Measurements from ENCODE around the gene PXMP4.

The PXMP4 gene

GRCh38 chr20:33686984-33687366 lies 33.1 kb downstream of the PXMP4 start:
- Histone ChIP-seq H2AFZ (ENCODE audit: low read depth) (peak overlapping the region; percentile 91), H3K4me3 (IDR thresholded peaks at IDR 0.05; ENCODE audit: insufficient read depth, low read depth, low read length) (no peak overlapping the region), H4K20me1 (ENCODE audit: insufficient read depth) (peaks cover 13% of the 10 kb centered on the region), H3K27ac (no peak overlapping the region), H3K36me3 (ENCODE audit: insufficient read depth) (no peaks in the 10 kb centered on the region), H3K79me2 (ENCODE audit: insufficient read depth, low read depth) (peaks cover 36% of the 10 kb centered on the region), H3K9ac (no peak overlapping the region), H3K27me3 (ENCODE audit: insufficient read depth, low read depth) (no peaks in the 10 kb centered on the region), H3K4me2 (peak overlapping the region; percentile 61), H3K4me1 (ENCODE audit: low read depth, poor library complexity, severe bottlenecking) (peaks cover 57% of the 10 kb centered on the region)
- TF ChIP-seq, protein P1, sequence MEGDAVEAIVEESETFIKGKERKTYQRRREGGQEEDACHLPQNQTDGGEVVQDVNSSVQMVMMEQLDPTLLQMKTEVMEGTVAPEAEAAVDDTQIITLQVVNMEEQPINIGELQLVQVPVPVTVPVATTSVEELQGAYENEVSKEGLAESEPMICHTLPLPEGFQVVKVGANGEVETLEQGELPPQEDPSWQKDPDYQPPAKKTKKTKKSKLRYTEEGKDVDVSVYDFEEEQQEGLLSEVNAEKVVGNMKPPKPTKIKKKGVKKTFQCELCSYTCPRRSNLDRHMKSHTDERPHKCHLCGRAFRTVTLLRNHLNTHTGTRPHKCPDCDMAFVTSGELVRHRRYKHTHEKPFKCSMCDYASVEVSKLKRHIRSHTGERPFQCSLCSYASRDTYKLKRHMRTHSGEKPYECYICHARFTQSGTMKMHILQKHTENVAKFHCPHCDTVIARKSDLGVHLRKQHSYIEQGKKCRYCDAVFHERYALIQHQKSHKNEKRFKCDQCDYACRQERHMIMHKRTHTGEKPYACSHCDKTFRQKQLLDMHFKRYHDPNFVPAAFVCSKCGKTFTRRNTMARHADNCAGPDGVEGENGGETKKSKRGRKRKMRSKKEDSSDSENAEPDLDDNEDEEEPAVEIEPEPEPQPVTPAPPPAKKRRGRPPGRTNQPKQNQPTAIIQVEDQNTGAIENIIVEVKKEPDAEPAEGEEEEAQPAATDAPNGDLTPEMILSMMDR (conservative IDR thresholded peaks at IDR 0.05; ENCODE audit: low read depth, low read length) = no peak

- Histone ChIP-seq H3K4me2 (peak within 1 kb of the TSS; percentile 91), H3K36me3 (ENCODE audit: insufficient read depth) (no peaks in the 10 kb centered on the region), H3K79me2 (ENCODE audit: insufficient read depth, low read depth) (peaks cover 41% of the 10 kb centered on the region), H3K4me1 (ENCODE audit: low read depth, poor library complexity, severe bottlenecking) (peaks cover 62% of the 10 kb centered on the region), H3K27ac (peak within 1 kb of the TSS; percentile 67), H3K27me3 (ENCODE audit: insufficient read depth, low read depth) (no peaks in the 10 kb centered on the region), H2AFZ (ENCODE audit: low read depth) (peak within 1 kb of the TSS; percentile 91), H3K9ac (peak within 1 kb of the TSS; percentile 72; the same call in 1 of the 2 replicates), H4K20me1 (ENCODE audit: insufficient read depth) (peaks cover 16% of the 10 kb centered on the region), H3K4me3 (IDR thresholded peaks at IDR 0.05; ENCODE audit: insufficient read depth, low read depth, low read length) (no peak within 1 kb of the TSS)
- TF ChIP-seq, protein P1 (conservative IDR thresholded peaks at IDR 0.05; ENCODE audit: low read depth, low read length) = no peak
Measured at GRCh38 chr20:33686100-33686983, 33.8 kb downstream of the PXMP4 start, which contains the start of gene E2F1. Gene E2F1 (minus strand): TSS chr20:33686385. CDS start chr20:33686264, 121 bp downstream.

DNA sequence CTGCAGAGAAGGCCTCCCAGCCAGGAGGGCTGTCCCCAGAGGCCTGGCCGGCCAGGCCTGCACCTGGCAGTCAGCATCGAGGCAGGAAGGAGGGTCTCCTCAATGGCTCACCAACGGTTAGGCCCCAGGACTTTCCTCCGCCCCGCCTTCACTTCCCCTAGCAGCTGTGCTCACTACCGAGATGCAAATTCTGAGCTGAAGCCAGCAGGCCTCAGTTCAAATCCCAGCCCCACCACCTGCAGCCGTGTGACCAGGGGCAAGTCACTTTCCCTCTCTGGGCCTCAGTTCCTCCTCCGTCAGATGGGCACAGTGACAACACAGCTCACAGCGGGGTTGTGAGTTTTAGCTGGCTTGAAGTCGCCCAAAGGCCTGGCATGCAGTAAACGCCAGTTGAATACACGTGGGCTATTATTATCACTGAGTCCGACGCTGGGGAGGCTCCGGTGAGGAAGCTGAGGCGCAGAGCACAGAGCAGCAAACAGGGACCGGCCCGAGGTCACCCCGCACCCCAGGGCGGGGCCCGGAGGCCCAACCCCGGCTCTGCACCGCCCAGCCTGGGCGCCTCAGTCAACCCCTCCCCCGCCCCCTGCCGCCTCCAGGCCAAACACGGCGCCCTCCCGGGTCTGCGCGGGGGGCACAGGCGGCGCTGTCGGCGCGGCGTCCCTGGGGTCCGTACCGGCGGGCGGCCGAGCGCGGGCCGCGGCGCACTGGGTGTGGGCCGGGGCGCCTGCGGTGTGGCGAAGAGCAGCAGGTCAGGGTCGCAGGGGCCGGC lies 34.6 kb downstream of the PXMP4 start:
- Histone ChIP-seq H3K4me1 (ENCODE audit: low read depth, poor library complexity, severe bottlenecking) (peaks cover 70% of the 10 kb centered on the region), H3K36me3 (ENCODE audit: insufficient read depth) (no peaks in the 10 kb centered on the region), H3K4me2 (peak overlapping the region; percentile 91), H2AFZ (ENCODE audit: low read depth) (peak overlapping the region; percentile 32; the same call in 1 of the 2 replicates), H3K27me3 (ENCODE audit: insufficient read depth, low read depth) (no peaks in the 10 kb centered on the region), H3K27ac (peak overlapping the region; percentile 67), H4K20me1 (ENCODE audit: insufficient read depth) (peaks cover 19% of the 10 kb centered on the region), H3K9ac (peak overlapping the region; percentile 72; the same call in 1 of the 2 replicates), H3K79me2 (ENCODE audit: insufficient read depth, low read depth) (peaks cover 50% of the 10 kb centered on the region), H3K4me3 (IDR thresholded peaks at IDR 0.05; ENCODE audit: insufficient read depth, low read depth, low read length) (no peak overlapping the region)
- TF ChIP-seq, protein P1 (conservative IDR thresholded peaks at IDR 0.05; ENCODE audit: low read depth, low read length) = no peak

DNA sequence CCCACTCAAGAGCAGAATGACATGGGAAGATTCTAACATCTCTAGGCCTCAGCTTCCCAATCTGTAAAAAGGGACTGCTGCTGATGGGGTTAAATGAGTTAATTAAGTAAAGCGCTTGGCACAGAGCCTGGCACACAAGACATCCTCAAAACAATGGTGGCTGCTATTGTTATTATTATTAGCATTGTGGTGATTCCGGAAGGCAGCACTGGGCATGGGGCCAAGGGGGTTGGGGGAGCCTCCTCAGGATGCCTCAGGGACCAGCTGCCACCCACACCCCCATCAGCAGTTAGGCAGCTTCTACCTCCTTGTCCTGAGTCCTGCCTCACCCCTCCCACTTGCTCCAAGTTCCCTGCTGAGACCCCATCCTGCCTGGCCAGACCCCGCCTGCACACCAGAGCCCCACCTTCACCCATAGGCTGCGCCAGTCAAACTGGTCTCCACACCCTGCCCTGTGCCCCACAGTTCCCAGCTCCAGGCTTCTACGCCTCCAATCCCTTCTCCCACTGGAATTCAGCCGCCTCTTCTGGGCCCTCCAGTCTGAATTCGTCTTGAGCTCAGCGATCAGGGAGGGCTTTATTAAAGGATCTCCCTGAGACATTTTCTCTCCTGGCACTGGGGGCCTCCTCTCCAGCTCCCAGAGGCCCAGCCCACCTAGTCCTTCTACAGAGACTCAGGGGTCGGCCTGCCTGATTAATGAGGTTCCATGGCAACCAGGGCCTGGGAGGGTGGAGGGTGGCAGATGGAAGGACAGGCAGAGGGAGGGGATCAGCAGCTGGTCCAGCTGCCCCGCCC lies 35.4 kb downstream of the PXMP4 start:
- peaks cover 56% of the 10 kb centered on the region for H3K79me2 ChIP-seq (ENCODE audit: insufficient read depth, low read depth)
- H2AFZ ChIP-seq (ENCODE audit: low read depth) = no peak overlapping the region
- peaks cover 78% of the 10 kb centered on the region for H3K4me1 ChIP-seq (ENCODE audit: low read depth, poor library complexity, severe bottlenecking)
- peak overlapping the region; percentile 72; the same call in 1 of the 2 replicates for H3K9ac ChIP-seq
- H3K36me3 ChIP-seq (ENCODE audit: insufficient read depth) = 0 out of 2 replicates have a peak, but pooled peaks cover 4% of the 10 kb centered on the region
- no peak overlapping the region for H3K4me3 ChIP-seq (IDR thresholded peaks at IDR 0.05; ENCODE audit: insufficient read depth, low read depth, low read length)
- H3K27me3 ChIP-seq (ENCODE audit: insufficient read depth, low read depth) = no peaks in the 10 kb centered on the region
- H3K27ac ChIP-seq = peak overlapping the region; percentile 67; the same call in 1 of the 2 replicates
- peak overlapping the region; percentile 91 for H3K4me2 ChIP-seq
- TF ChIP-seq, protein P1 (conservative IDR thresholded peaks at IDR 0.05; ENCODE audit: low read depth, low read length) = no peak
- H4K20me1 ChIP-seq (ENCODE audit: insufficient read depth) = peaks cover 19% of the 10 kb centered on the region
